ENCODE data around the gene ZNF581. TPM values are rescaled to one million over a fixed set of nuclear protein-coding genes. Genes with fewer than 3 reads are reported as not detected.

Gene ZNF581
- total RNA-seq, 4 donors from 2014 or later, result 5.7 to 19.4 (median 8.8) TPM

GRCh38 chr19:55693336-55693974 lies 50.0 kb downstream of the ZNF581 start:
- Histone ChIP-seq H3K4me3 (no peak overlapping the region), H3K36me3 (peaks cover 0 to 100% (median 39%) of the 10 kb centered on the region in 3 donors), H3K9me3 (no peaks in the 10 kb centered on the region), H3K4me1 (peaks cover 0 to 2% (median 0%) of the 10 kb centered on the region in 4 donors), H3K27me3 (no peaks in the 10 kb centered on the region), H3K27ac (no peak overlapping the region)
- DNase-seq (ENCODE audit: low spot score in 2 of 2), result no peak
- TF ChIP-seq CTCF (IDR thresholded peaks at IDR 0.05) (no peak), EP300 (IDR thresholded peaks at IDR 0.05) (no peak), POLR2A (IDR thresholded peaks at IDR 0.05) (no peak)
- 92 to 95% methylated on average over 10 to 20 of the region's 20 CpGs for WGBS, 2 donors

- WGBS, 2 donors, result 85 to 87% methylated on average over 15 of the region's 15 CpGs
- Histone ChIP-seq H3K27ac (no peak overlapping the region), H3K4me3 (no peak overlapping the region), H3K4me1 (no peaks in the 10 kb centered on the region), H3K9me3 (no peaks in the 10 kb centered on the region), H3K27me3 (no peaks in the 10 kb centered on the region), H3K36me3 (peaks cover 0 to 100% (median 33%) of the 10 kb centered on the region in 3 donors)
- no peak for DNase-seq (ENCODE audit: low spot score in 2 of 2)
- TF ChIP-seq EP300 (IDR thresholded peaks at IDR 0.05) (no peak), POLR2A (IDR thresholded peaks at IDR 0.05) (no peak), CTCF (IDR thresholded peaks at IDR 0.05) (no peak)
Measured at GRCh38 chr19:55694241-55694655, 50.8 kb downstream of the ZNF581 start.

- no peak for DNase-seq (ENCODE audit: low spot score in 2 of 2)
- WGBS, 2 donors, result 93% methylated on average over 21 to 34 of the region's 37 CpGs
- H3K36me3 ChIP-seq, result peaks cover 0 to 100% (median 27%) of the 10 kb centered on the region in 3 donors
Measured at GRCh38 chr19:55694656-55695491, 51.4 kb downstream of the ZNF581 start.

More at GRCh38 chr19:55694656-55695491, 51.4 kb downstream of the ZNF581 start:
- H3K4me1 ChIP-seq, result no peaks in the 10 kb centered on the region
- no peak overlapping the region for H3K27ac ChIP-seq
- TF ChIP-seq POLR2A (IDR thresholded peaks at IDR 0.05) (no peak), CTCF (IDR thresholded peaks at IDR 0.05) (no peak), EP300 (IDR thresholded peaks at IDR 0.05) (no peak)
- H3K4me3 ChIP-seq, result no peak overlapping the region
- H3K9me3 ChIP-seq, result no peaks in the 10 kb centered on the region
- no peaks in the 10 kb centered on the region for H3K27me3 ChIP-seq

Other genes starting within 250 kb of the ZNF581 start
- gene UBE2S, start 235.9 kb upstream of the ZNF581 start, total RNA-seq, result 10 to 100 TPM in 2 of 4 donors, 1 to 10 TPM in 2; 8.0 to 16.2 (median 9.9) TPM
- gene SHISA7, start 200.3 kb upstream of the ZNF581 start, total RNA-seq, result 1 to 10 TPM in 3 of 4 donors, under 1 TPM in 1; 0.42 to 4.1 (median 2.0) TPM
- gene ISOC2, start 182.0 kb upstream of the ZNF581 start, total RNA-seq, result 10 to 100 TPM; 38.0 to 80.4 (median 65.9) TPM
- gene C19orf85, start 178.9 kb upstream of the ZNF581 start, total RNA-seq, result not detected
- 10 to 100 TPM in 1 of 4 donors, 1 to 10 TPM in 3; 3.5 to 16.8 (median 4.0) TPM for gene ZNF628, start 167.0 kb upstream of the ZNF581 start, total RNA-seq
- gene NAT14, start 158.5 kb upstream of the ZNF581 start, total RNA-seq, result 1 to 10 TPM; 3.1 to 8.0 (median 4.3) TPM
- gene SSC5D, start 155.2 kb upstream of the ZNF581 start, total RNA-seq, result 10 to 100 TPM in 1 of 4 donors, 1 to 10 TPM in 3; 3.9 to 14.5 (median 7.2) TPM
- not detected for gene SBK2, start 106.5 kb upstream of the ZNF581 start, total RNA-seq
- under 1 TPM in 1 of 4 donors, not detected in 3; 0.59 TPM for gene SBK3, start 98.1 kb upstream of the ZNF581 start, total RNA-seq
- 1 to 10 TPM; 2.0 to 5.3 (median 4.2) TPM for gene ZNF579, start 62.8 kb upstream of the ZNF581 start, total RNA-seq
- gene FIZ1, start 44.1 kb upstream of the ZNF581 start, total RNA-seq, result 10 to 100 TPM in 1 of 4 donors, 1 to 10 TPM in 3; 4.8 to 11.7 (median 7.9) TPM
- 10 to 100 TPM; 23.1 to 35.0 (median 27.0) TPM for gene ZNF524, start 43.4 kb upstream of the ZNF581 start, total RNA-seq
- 10 to 100 TPM in 3 of 4 donors, 1 to 10 TPM in 1; 8.8 to 15.0 (median 12.7) TPM for gene ZNF865, start 38.0 kb upstream of the ZNF581 start, total RNA-seq
- 1 to 10 TPM; 1.5 to 6.9 (median 1.9) TPM for gene ZNF784, start 19.1 kb upstream of the ZNF581 start, total RNA-seq
- gene ZNF580, start 2.6 kb upstream of the ZNF581 start, total RNA-seq, result 10 to 100 TPM; 24.1 to 67.5 (median 35.0) TPM
- gene CCDC106, start 4.6 kb downstream of the ZNF581 start, total RNA-seq, result 10 to 100 TPM; 14.5 to 39.6 (median 16.1) TPM
- gene U2AF2, start 11.4 kb downstream of the ZNF581 start, total RNA-seq, result 100 to 1,000 TPM; 115 to 242 (median 141) TPM
- gene EPN1, start 31.6 kb downstream of the ZNF581 start, total RNA-seq, result 100 to 1,000 TPM in 3 of 4 donors, 10 to 100 TPM in 1; 92.0 to 164 (median 118) TPM
- gene NLRP9, start 94.8 kb downstream of the ZNF581 start, total RNA-seq, result not detected
- 1 to 10 TPM in 1 of 4 donors, not detected in 3; 1.2 TPM for gene RFPL4A, start 115.4 kb downstream of the ZNF581 start, total RNA-seq
- gene RFPL4AL1, start 125.5 kb downstream of the ZNF581 start, total RNA-seq, result not detected
- not detected for gene NLRP11, start 188.3 kb downstream of the ZNF581 start, total RNA-seq
- not detected for gene NLRP4, start 192.9 kb downstream of the ZNF581 start, total RNA-seq

All from tibial nerve (tissue), 4 donors.